NCI-H128 (cell line): ENCODE data around the gene STEAP4.
"Not testable (repeated sequence)": the region's sequence is repeated elsewhere in the genome, so short reads cannot be mapped to it uniquely, and the experiment has no call there.

ENCODE experiments used
- DNase-seq: peaks from one replicate; lab custom pipeline; 2025; ENCODE audit not compliant: unreplicated experiment; lab: John Stamatoyannopoulos, UW

The STEAP4 gene

GRCh38 chr7:88269586-88269985, 37.1 kb downstream of the STEAP4 start:
- DNase-seq, result no peak

GRCh38 chr7:88268858-88269257, 37.8 kb downstream of the STEAP4 start:
- no peak for DNase-seq

GRCh38 chr7:88268051-88268450, 38.6 kb downstream of the STEAP4 start:
- DNase-seq, result no peak

- DNase-seq, result no peak
Measured at GRCh38 chr7:88267421-88267820, 39.3 kb downstream of the STEAP4 start.

- DNase-seq, result not testable (repeated sequence)
Measured at GRCh38 chr7:88264987-88265386, 41.7 kb downstream of the STEAP4 start.

GRCh38 chr7:88262562-88262961, 44.1 kb downstream of the STEAP4 start:
- no peak for DNase-seq

GRCh38 chr7:88260719-88261118, 46.0 kb downstream of the STEAP4 start:
- DNase-seq, result no peak

GRCh38 chr7:88259656-88260380, 46.9 kb downstream of the STEAP4 start:
- DNase-seq, result no peak

GRCh38 chr7:88258296-88258695, 48.4 kb downstream of the STEAP4 start:
- not testable (repeated sequence) for DNase-seq

- DNase-seq, result no peak
Measured at GRCh38 chr7:88256906-88257305, 49.8 kb downstream of the STEAP4 start.

GRCh38 chr7:88254721-88255424, 51.8 kb downstream of the STEAP4 start:
- no peak for DNase-seq

GRCh38 chr7:88253640-88254039, 53.1 kb downstream of the STEAP4 start:
- DNase-seq, result no peak

GRCh38 chr7:88244258-88244657, 62.4 kb downstream of the STEAP4 start:
- DNase-seq, result no peak

GRCh38 chr7:88243345-88243909, 63.3 kb downstream of the STEAP4 start:
- DNase-seq, result no peak

- DNase-seq, result no peak
Measured at GRCh38 chr7:88239852-88240251, 66.8 kb downstream of the STEAP4 start.

- no peak for DNase-seq
Measured at GRCh38 chr7:88233828-88234227, 72.9 kb downstream of the STEAP4 start.

GRCh38 chr7:88230646-88231045, 76.0 kb downstream of the STEAP4 start:
- no peak for DNase-seq

GRCh38 chr7:88229302-88229995, 77.2 kb downstream of the STEAP4 start:
- no peak for DNase-seq

GRCh38 chr7:88226886-88227516, 79.7 kb downstream of the STEAP4 start:
- no peak for DNase-seq

- DNase-seq, result no peak
Measured at GRCh38 chr7:88226201-88226600, 80.5 kb downstream of the STEAP4 start.

GRCh38 chr7:88224601-88225275, 82.0 kb downstream of the STEAP4 start:
- DNase-seq, result no peak
